Measurements from ENCODE around the gene CEACAM19.
A peak's percentile ranks its signal among the peaks of the same experiment; 100 is the strongest.
"Not testable (repeated sequence)": the region's sequence is repeated elsewhere in the genome, so short reads cannot be mapped to it uniquely, and the experiment has no call there.

CEACAM19 gene

DNA sequence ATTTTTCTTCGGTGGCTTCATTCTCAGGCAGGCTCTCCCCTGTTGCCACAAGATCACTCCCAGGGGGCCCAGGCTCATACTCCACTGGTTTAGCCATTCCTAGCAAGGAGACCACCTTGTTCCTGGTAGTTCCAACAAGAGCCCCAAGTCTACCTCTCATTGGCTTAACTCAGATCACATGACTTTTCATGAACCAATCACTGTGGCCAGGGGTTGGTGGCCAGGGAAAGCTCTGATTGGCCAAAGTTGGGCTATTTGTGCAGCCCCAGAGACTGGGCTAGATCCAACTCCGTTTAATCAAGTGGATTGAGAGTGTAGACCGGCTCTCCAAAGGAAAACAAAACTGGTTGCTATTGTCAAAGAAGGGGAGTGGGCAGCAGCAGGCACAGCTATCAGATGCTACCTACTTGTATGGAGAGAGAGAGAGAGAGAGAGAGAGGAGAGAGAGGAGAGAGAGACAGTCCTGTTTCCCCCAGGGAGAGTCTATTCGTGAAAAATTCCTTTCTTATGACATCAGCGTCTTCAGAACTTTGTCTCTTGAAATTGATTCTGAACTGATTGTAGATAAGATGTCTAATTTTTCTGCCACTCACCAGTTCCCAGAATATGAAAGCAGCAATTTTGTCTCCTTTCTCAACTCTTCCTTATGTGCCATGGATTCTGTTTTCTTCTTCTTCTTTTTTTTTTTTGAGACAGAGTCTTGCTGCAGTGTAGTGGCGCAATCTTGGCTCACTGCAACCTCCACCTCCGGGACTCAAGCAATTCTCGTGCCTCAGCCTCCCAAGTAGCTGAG is 5.9 kb downstream of the CEACAM19 start:
- DNase-seq: peak; percentile 74

GRCh38 chr19:44680536-44680935 is 9.3 kb downstream of the CEACAM19 start:
- no peak for DNase-seq

DNA sequence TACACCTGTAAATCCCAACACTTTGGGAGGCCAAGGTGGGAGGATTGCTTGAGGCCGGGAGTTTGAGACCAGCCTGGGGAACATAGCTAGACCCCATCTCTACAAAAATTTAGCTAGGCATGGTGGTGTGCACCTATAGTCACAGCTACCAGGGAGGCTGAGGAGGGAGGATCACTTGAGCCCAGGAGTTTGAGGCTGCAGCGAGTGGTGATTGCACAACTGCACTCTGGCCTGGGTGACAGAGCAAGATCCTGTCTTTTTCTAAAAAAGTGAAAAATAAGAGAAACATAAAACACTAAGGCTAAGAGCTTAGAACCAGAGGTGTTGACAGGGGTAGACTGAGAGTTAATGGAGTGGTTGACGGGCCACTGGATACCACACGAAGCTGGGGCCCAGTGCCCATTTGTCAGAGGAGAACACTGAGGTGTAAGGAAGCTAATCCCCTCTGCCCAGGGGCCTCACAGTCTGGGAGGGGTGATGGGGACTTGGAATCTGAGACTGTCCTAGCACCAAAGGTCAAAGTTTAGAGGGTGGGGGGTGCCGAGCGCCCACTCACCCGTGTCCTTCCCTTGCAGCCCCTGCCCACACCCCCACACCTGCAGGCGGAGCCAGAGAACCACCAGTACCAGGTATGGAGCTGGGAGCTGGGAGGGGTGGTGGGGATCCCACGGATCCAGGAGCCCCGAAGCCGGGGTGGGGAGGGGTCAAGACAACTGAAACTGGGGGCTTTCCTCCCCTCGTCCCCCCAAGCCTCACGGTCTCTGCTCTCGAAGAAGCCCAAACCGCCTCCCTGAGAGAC is 10.9 kb downstream of the CEACAM19 start:
- no peak for DNase-seq

DNA sequence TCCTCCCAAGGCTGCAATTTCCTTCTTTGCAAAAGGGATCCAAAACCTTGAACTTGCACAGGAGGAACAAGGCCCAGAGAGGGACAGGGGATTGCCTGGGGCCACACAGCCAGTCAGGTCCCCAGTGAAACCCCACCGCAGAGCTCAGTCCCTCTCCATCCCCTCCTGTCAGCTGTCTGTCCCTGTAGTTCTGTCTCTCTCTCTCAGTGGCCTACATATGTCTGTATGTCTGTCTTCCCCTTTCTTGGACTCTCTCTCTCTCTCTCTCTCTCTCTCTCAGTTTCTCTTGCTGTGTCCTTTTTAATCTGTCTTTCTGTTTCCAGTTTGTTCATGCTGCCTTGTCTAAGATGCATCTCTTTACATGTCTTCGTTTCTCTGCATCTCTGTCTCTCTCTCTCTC is 11.5 kb downstream of the CEACAM19 start:
- no peak for DNase-seq

DNA sequence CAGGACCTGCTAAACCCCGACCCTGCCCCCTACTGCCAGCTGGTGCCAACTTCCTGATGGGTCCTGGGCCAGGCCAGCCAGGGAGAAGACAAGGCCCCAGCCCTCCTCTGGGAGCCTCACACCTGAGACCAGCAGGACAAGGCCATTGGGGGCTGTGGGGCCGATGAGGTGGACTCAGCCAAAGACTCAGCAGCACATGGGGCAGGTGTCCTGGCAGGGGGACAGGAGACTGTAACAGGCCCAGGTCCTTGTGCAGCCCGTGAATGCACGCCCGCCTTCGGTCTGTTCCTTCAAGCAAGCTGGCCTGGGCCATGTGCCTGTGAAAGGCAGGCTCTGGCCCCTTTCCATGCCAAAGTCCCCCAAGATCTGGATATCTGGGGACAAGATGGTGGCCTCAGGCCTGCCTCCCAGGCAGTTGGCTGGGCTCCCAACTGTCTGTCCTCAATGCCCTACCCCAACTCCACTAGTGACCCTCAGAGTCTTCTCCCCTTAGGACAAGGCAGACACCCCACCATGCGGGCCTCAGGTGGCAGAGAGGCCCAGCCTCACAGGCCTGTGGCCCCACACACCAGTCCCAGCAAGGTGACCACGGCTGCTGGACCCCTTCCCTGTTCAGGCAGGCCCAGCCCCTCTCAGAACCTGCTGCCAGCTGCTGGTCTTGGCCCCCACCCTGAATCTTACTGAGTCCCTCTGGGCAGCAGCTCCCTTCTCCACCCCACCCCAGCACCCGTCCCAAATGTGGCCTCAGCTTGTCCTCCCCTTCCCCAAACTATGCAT is 12.3 kb downstream of the CEACAM19 start:
- no peak for DNase-seq

DNA sequence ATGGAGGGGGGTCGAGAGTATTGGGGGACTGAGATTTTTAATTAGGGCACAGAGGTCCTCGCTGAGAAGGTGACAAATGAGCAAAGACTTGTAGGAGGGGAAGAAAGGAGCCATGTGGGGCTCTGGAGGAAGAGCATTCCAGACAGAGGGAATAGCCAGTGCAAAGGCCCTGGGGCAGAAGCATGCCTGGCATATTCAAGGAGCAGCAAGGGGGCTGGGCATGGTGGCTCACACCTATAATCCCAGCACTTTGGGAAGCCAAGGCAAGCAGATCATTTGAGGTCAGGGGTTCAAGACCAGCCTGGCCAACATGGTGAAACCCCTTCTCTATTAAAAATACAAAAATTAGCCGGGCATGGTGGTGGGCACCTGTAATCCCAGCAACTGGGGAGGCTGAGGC is 13.1 kb downstream of the CEACAM19 start:
- DNase-seq: not testable (repeated sequence)

- DNase-seq: peak; percentile 94
Observed at GRCh38 chr19:44684892-44685863, 13.9 kb downstream of the CEACAM19 start.

GRCh38 chr19:44685877-44686276 is 14.6 kb downstream of the CEACAM19 start:
- DNase-seq: peak; percentile 31

- no peak for DNase-seq
Observed at GRCh38 chr19:44686896-44687295, 15.6 kb downstream of the CEACAM19 start.

DNA sequence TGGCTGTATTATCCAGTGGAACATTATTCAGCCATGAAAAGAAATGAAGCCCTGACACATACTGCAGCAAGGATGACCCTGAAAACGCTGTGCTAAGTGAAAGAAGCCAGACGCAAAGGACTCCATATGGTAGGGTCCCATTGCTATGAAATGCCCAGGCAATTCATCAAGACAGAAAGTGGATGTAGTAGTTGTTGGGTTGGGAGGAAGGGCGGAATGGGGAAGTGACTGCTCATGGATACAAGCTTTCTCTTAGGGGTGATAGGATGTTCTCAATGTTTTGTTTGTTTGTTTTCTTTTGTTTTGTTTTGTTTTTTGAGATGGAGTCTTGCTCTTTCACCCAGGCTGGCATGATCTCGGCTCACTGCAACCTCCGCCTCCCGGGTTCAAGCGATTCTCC is 16.6 kb downstream of the CEACAM19 start:
- no peak for DNase-seq

DNA sequence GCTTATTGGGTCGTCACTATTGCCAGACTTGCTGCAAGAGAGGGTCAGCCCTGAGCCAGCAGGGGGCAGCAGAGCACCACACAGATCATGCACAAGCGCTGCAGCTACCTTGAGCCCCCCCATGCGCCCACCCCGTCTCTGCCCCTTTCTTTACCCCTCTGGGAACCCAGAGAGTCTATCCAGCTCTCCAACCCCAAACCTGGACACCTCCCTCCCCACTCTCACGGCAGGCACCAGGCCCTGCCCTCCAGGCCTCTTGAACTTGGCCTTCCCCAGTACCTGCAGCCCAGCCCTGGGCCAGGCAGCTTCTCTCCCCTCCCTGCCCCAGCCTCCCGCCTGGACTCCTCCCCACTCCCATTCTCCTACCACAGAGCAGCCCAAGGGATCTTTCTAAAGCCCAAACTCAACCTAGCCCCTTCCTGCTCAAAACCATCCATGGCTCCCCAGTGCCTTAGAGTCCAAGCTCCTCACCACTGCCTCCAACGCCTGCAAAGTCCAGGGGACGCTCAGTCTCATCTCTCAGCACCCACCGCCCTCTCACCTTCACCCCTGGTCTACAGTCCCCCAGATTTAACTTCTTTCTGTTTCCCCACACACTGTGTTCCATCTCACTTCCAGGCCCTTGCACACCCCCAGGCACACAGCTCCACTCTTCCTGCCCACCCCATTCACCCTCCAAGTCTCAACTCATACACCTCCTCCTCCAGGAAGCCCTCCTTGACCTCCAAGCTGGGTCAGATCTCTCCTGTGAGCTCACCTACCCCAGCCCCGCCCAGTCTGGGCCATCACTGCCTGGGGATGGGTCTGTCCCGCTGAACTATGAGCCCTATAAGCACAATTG is 18.2 kb downstream of the CEACAM19 start:
- DNase-seq: peak; percentile 63

- DNase-seq: no peak
Observed at GRCh38 chr19:44690131-44690440, 18.8 kb downstream of the CEACAM19 start.

DNA sequence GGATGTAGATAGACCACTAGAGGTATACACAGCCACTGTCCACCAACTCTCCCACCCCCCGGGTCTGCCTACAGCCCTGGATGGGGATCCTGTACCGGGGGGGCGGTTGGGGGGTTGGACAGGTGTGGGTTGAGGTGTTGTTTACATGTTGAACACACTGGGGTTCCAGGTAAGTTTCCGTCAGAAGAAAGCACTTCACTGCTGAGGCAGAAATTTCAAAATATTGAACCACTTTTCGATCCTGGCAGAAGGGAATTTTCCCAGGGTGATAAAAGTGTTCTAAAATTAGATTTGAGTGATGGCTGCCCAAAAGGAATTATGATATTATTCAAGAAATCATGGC is 21.1 kb downstream of the CEACAM19 start:
- DNase-seq: no peak

- DNase-seq: no peak
Observed at GRCh38 chr19:44694184-44694579, 22.9 kb downstream of the CEACAM19 start.

- no peak for DNase-seq
Observed at GRCh38 chr19:44696939-44697669, 25.8 kb downstream of the CEACAM19 start.

DNA sequence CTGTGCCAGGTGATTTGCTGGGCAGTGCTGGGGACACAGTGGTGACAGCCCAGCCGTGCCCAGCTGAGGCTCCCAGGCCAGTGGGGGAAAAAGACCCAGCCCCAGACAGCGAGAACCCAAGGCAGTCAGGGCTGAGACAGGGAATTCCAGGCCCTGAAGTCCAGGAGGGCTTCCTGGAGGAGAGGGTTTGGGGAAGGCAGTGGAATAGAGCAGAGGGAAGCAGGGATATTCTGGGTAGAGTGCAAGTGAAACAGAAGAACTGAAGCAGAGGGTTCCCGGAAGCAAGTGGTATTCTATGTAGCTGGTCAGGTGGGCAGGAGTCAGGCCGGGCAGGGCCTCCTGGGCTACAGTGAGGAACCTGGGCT is 26.4 kb downstream of the CEACAM19 start:
- no peak for DNase-seq

DNA sequence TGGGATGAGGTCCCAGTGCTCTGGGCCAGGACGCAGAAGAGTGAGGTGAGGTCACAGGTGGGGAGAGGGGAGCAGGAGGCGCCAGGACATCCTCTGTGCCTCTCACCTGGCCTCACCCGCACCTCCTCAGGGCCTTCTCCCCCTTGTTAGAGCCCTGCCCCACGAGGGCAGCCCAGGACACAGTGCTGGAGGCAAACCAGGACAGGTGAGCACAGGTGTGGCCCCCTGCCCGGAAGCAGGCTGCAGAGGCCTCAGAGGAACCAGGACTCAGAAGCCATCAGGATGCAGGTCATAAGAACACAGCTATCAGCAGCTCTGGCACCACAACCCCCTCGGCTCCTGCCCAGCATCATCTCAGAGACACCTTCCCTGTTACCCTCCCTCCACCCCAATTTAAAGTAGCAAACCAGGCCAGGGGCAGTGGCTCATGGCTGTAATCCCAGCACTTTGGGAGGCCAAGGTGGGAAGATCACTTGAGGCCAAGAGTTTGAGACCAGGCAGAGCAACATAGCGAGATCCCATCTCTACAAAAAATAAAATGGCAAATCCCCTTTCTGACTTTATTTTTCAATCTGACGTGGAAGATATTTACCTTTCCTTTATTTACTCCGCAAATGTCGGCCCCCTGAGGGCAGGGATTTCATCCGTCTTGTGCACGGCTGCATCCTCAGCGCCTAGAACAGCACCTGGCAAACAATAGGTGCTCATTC is 27.4 kb downstream of the CEACAM19 start, which contains the start of gene CEACAM16:
TSS of gene CEACAM16 (plus strand) at position 660 of the 710 bp plus-strand sequence. CDS start 2,306 bp downstream, outside the sequence.
- DNase-seq: no peak

GRCh38 chr19:44700547-44700946 is 29.3 kb downstream of the CEACAM19 start:
- no peak for DNase-seq

GRCh38 chr19:44701228-44701627 is 29.9 kb downstream of the CEACAM19 start:
- no peak for DNase-seq
